Cerebellar cortex (tissue), 1 donor: ENCODE results near the gene CELSR1.

ENCODE experiments used
- DNase-seq: peaks from one replicate; pipeline ENCODE4 v3.0.0-alpha.2; 2015; ENCODE audit warnings: low spot score

CELSR1 gene

GRCh38 chr22:46458525-46458924 is 78.9 kb downstream of the CELSR1 start:
- DNase-seq: no peak

DNA sequence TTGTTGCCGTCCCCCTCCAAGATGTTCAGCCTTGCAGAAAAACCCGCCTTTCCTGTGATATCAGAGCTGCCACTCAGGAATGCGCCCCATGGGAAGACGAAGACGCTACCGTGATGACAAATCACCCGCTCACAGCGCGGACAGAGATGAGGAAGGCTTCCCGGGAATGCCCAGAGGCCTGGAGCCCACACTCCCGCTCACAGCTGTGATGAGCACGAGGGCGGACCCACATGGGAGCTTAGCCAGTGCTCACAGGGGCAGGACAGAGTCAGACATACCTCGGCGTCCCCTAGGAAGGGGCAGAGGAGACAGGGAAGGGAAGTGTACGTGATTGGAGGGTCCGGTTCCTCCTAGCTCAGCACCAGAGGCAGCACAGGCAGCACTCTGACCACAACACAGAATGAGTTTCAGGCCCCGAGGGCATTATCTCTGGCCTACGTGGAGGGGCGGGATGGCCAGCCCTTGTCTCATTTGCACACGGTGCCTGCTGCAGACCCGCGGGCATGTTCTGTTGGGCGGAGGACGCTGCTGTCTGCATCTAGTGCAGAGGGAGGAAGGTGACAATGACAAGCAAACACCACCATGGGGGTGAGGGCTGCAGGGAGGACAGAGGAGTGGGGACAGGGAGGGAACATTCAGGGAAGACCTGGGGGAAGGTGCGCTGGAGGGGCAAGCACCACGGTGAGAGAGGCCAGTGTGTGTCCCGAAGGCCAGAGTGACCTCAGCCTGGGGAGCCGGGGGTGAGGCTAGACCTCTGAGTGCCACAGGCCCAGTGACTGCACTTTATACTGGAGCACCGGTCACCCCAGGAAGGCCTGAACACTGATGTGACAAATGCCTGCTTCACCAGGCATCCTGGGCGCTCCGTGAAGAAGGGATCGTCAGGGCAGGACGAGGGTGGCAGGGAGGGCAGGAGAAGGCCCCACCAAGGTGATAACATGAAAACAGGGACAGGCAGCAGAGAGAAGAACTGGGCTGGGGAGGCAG is 79.6 kb downstream of the CELSR1 start:
- no peak for DNase-seq

DNA sequence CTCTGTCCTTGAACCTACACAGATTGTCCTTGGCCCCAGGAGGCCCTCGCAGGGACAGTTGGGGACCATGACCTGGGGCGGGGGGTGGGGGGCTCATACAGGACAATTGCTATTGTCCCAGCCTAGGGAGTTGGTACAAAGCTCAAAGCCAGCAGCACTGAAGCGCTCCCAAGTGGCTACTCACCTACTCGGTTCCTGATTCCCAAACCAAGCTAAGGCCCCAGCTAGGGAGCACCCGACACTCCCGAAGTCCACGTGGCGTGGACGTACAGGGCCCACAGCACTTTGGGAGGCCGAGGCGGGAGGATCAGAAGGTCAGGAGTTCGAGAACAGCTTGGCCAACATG is 80.6 kb downstream of the CELSR1 start:
- no peak for DNase-seq

DNA sequence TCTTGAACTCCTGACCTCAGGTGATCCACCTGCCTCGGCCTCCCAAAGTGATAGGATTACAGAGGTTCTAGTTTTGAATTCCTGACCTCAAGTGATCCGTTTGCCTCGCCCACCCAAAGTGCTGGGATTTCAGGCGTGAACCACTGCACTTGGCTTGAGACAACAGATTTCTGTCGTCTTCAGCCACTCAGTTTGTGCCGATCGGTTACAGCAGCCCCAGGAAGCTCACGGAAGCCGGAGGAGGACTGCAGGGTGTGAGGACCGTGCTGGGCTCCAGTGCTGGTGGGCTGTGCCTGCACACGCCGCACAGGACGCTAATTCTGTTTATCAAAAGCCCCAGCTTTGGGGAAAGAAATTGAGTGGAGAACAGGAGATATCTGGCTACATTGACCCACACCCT is 82.0 kb downstream of the CELSR1 start:
- DNase-seq: no peak

GRCh38 chr22:46454504-46455269 is 82.7 kb downstream of the CELSR1 start:
- DNase-seq: no peak

- no peak for DNase-seq
Observed at GRCh38 chr22:46453829-46454503, 83.5 kb downstream of the CELSR1 start.

- no peak for DNase-seq
Observed at GRCh38 chr22:46453006-46453828, 84.2 kb downstream of the CELSR1 start.

DNA sequence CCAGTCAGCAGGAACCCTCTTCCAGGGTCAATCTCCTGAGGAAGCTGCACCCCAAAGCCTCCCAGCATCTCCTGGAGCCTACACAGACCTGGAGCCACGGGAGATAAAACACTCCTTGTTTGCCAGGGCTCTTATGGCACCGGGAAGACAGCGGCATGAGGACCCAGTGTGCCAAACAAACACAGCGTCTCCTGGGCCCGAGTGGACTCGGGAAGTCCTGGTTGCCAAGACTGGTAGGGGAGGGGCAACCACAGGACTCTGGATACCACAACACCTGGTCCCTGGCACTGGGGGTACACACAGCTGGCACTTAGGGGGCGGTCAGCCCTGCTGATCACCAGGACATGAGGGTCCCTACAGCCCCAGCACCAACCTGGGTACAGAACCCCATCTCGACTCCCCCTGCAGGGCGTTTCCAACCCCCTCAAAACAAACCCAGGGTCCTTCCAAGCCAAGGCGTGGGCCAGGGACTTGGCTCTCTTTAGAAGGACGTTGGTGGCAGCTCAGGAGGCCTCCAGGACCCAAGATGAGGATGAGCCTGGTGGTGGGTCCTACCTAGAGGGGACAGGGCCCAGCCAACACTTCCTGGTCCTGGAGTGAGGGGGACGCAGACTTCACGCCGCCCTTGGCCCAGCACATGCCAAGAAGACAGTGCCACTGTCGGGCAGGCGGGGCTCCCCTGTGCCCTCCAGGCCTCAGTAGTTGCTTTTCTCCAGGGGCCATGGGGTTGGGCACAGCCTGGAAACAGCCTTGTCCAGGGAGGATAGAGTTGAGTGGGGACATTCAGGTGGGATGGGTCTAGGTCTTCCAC is 85.0 kb downstream of the CELSR1 start:
- DNase-seq: no peak

GRCh38 chr22:46451741-46452140 is 85.7 kb downstream of the CELSR1 start:
- no peak for DNase-seq

DNA sequence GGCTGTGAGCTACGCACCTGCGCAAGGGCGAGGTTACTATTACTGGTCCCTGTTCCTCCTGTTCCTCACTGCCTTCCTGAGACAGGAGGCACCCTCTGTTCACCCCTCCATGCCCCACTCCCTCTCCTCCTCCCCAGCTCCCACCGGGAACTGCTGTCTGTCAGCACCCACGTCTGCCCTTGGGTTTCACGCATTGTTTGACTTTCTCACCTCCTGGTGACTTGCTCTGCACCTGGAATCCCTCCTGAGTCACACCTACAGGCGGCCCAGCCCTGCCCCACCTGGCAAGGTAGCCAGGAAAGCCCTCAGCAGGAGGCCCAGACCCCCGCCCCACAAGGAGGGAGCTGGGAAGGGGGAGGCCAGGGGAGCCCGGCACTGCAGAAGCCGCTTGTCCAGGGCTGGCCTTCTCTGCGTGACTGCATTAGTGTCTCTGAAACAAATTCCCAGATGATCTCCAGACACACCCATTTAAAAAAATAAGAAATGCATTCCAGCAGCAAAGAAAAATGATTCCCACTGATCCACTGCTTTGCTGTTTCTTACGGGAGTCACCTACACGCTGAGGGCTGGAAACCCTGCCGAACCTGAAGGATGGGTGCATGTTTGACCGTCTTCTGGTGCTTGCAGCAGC is 86.4 kb downstream of the CELSR1 start:
- no peak for DNase-seq

DNA sequence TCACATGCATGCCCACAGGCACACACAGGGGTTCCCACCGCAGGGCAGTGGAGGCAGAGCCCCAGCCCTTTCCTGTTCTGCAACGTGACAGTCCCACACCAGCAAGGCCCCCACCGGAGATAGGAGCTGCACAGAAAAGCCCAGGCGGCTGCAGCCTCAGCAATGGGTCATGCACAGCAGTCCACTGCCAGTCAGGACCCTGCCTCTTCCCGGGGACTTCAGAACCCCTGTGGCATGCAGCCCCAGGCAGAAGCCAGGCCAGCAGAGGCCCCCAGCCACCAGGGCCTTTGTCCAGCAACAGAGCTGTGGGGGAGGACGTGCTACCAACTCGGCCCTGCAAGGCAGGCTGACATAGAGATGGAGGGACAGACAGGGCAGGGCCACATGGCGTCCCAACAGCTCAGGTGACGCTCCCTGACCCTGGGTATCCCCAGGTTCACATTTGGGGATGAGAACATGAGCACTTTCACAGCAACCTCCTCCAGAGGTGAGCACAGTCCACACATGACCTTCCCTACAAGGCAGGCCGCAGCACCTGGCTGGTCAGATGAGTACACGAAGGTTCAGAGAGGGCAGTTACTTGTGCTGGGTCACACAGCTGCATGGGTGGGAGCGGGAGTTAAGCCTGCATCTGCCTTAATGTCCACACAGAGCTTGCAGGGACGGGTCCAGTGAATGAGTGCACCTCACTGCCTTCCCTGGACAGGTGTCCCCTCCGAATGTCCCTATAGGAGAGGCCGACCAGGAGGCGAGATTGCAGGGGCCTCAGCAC is 87.3 kb downstream of the CELSR1 start:
- DNase-seq: no peak

DNA sequence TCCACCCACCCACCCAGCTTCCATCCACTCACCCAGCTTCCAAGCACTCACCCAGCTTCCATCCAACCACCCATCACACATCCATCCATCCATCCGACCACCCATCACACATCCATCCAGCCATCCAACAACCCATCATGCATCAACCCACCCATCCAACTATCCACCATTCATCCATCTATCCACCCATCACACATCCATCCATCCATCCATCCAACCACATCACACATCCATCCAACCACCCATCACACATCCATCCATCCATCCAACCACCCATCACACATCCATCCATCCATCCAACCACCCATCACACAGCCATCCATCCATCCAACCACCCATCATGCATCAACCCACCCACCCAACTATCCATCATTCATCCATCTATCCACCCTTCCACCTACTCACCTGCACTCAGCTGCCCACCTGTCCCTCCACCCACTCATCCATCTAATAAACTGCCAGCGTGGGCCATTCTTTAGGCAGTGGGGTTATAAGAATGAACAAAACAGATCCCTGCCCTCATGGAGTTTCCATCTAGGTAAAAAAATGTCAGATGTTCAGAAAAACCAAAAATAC is 88.2 kb downstream of the CELSR1 start:
- no peak for DNase-seq

DNA sequence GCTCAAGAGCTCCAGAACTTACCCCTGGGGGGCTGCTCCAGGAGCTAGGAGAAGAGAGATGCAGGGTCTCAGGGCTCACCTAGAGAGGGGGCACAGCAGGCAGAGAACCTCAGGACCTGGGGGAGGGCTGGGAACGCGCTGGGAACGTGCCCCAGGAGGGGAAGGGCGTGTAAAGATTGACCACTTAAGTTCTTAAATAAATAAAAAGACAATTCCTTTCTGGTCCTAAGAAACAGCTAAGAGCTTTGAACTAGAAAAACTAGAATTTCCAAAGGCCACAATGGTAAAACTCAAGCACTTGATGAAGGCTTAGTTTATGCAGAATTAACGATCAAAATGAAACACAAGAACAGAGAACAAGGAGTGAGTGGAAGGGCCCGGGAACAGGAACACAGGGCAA is 89.1 kb downstream of the CELSR1 start:
- DNase-seq: no peak

- no peak for DNase-seq
Observed at GRCh38 chr22:46447906-46448305, 89.5 kb downstream of the CELSR1 start.

GRCh38 chr22:46446799-46447198 is 90.6 kb downstream of the CELSR1 start:
- no peak for DNase-seq

- no peak for DNase-seq
Observed at GRCh38 chr22:46445771-46446420, 91.5 kb downstream of the CELSR1 start.

- DNase-seq: no peak
Observed at GRCh38 chr22:46444390-46444854, 93.0 kb downstream of the CELSR1 start.

DNA sequence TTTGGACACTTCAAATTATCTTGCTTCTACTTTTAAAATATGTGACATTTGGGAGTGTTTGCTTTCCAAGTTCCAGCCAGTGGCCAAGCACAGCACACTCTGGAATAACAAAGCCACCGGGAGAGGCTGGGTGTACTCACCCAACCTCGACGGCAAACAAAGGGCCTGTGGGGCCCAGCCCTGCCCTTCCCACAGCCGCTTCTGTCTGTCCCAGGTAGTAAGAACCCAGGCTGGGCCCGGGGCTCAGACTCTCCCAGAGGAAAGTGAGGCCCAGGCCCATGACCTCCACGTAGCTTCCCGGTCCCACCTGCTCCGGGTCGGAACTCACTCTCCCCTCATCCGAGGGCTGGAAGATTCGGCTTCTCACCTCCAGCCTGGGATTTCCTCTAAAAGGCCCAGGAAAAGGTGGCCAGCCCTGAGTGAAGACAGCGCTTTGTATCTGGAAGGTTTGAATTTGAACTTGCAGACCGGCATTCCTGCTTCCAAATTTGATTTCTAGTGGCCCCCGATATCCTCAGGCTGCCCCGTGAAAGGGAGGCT is 93.5 kb downstream of the CELSR1 start:
- no peak for DNase-seq
